Stimulated activated CD8-positive, alpha-beta memory T cell treated with anti-CD3 and anti-CD28 coated beads, Interleukin-2, amount 100 ng/mL, for 1 hour (primary cell): ENCODE measurements around the gene WDR45B.
"Not testable (repeated sequence)": the region's sequence is repeated elsewhere in the genome, so short reads cannot be mapped to it uniquely, and the experiment has no call there.

Experiments used
- DNase-seq, 2 donors: peaks; one replicate each; pipeline ENCODE4 v3.0.0-alpha.2; 2020; ENCODE audit warnings: low read depth in 2 of 2

The WDR45B gene

DNA sequence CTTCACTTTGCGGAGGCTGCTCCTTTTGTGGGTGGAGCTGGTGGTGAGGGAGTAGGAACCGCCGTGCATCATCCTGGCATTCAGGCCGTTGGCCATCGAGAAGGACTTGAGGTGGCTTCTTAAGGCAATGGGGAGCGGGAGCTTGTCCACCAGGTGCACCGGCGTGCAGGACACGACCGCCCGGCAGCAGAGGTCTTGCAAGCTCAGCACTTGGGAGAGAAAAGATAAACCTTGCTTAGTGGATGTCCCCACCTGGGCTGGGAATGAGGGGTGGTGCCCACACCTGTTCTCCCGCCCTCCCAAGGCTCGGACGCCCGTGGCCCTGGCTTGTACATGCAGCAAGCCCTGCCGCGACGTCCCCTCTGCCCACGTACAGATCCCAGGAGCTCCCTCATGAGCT lies 9.7 kb upstream of the WDR45B start:
- DNase-seq, result no peak

DNA sequence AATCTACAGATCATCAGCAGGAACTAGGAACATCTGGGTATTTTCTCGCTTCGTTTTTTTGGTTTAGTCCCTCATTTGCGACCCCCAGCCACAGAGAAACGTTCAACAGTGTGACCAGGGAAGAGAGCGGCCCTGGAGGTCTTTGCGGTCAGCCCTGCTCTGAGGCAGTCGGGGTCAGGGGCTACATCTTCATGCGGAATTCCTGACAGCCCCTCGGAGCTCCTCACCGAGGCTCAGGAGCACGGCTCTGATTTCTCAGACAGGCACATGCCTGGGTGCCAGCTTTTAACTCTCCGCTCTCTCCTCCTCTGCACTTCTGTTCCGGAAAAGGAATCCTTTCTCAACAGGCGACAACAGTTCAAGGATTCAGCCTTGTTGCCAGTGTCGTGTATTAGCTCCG lies 8.0 kb upstream of the WDR45B start:
- DNase-seq, result no peak

GRCh38 chr17:82655523-82655922 lies 7.3 kb upstream of the WDR45B start:
- DNase-seq, result no peak

GRCh38 chr17:82655038-82655479 lies 6.8 kb upstream of the WDR45B start:
- no peak for DNase-seq

DNA sequence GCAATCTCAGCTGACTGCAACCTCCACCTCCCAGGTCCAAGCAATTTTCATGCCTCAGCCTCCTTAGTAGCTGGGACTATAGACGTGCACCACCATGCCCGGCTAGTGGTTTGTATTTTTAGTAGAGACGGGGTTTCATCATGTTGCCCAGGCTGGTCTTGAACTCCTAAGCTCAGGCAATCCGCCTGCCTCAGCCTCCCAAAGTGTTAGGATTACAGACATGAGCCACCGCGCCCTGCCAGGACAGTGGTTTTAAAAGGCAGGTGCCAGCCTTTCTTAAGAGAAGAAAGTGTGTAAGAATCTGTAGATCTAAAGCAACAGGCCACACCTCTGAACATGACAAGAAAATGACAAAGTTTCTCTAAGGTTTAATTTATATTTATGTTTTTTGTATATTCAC lies 6.4 kb upstream of the WDR45B start:
- DNase-seq, result not testable (repeated sequence)

GRCh38 chr17:82653651-82654528 lies 5.6 kb upstream of the WDR45B start:
- DNase-seq, result no peak

DNA sequence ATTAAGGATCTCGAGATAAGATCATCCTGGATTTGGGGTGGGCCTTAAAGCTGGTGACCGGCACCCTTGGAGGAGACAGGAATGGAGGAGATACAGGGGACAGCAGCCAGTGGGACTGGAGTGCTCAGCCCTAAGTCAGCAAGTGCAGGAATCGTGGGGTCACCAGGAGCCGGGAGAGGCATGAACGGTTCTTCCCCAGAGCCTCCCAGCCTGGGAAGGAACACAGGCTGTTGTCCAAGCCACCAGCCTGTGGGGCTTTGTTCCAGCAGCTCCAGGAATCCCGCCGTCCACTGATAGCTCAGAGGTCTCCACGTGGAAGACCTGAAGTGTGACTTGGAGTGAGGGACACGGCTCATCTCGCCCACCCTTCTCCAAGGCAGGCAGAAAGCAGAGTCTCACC lies 2.5 kb upstream of the WDR45B start:
- DNase-seq, result no peak

- DNase-seq, result no peak
Measured at GRCh38 chr17:82649501-82650261, 1.4 kb upstream of the WDR45B start.

DNA sequence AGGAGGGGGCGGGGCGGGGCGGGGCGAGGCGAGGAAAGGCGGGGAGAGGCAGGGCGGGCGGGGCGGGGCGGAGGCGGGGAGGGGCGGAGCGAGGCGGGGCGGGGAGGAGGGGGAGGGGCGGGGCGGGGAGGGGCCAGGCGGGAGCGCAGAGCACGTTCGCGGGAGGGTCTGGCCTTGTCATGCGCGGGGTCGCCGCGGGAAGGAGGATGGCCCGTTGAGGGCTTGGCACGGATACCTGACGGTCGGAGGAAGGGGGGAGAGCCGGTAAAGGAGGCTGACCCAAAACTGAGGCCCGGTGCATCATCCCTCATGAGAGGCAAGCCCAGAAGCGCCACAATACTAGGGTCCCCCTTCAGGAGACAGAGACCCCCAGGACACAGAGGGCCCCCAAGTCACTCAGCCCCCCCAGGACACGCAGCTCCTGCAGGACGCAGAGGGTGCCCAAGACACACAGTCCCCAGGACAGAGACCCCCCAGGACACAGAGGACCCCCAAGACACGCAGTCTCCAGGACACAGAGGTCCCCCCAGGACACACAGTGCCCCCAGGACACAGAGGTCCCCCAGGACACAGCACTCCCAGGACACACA lies 593 bp upstream of the WDR45B start:
- peak in 1 of 2 donors; percentile 26 for DNase-seq

DNA sequence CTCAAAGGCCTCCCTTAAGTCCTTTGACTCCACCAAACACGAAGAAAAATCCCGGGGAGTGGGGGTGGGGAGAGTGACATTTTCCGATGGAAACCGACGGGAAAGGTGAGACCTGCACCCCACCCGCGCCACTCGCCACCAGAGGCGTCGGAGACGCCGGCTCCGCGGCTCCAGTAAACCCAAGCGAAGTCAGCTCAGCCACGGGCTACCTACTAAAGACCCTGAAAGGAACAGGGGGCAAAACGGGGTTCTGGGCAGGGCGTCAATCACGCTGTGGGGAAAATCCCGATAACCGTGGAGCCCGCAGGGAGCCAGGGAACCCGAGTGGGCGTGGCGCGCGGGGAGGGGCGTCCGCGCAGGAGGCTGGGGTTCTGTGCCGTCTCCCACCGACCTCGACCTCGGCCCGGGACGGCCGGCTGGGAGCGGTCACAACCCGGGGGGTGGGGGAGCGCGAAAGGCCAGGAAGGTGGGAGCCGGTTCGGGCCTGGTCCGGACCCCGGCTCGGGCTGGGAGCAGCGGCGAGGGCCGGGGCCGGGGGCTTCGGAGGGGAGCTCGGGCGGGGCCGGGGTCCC lies 565 bp downstream of the WDR45B start:
- DNase-seq, result peak; percentile 17 to 30

- no peak for DNase-seq
Measured at GRCh38 chr17:82645516-82645915, 2.7 kb downstream of the WDR45B start.

GRCh38 chr17:82644148-82644547 lies 4.1 kb downstream of the WDR45B start:
- DNase-seq, result no peak

DNA sequence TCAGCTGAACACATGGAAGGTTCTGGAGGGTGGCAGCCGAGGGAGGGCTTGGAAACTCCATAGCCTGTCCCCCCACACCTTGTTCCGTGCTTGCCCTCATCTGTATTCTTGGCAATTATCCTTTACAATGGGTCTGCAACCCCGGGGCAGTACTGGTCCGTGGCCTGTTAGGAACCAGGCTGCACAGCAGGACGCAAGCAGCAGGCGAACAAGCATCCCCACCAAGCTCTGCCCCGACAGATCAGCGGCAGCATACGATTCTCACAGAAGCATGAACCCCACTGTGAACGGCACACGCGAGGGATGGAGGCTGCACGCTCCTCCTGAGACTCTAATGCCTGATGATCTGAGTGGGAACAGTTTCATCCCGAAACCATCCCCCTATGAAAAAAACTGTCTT lies 6.2 kb downstream of the WDR45B start:
- DNase-seq, result no peak

GRCh38 chr17:82640036-82640435 lies 8.2 kb downstream of the WDR45B start:
- DNase-seq, result no peak

- no peak for DNase-seq
Measured at GRCh38 chr17:82639628-82640027, 8.6 kb downstream of the WDR45B start.

GRCh38 chr17:82638183-82638773 lies 10.0 kb downstream of the WDR45B start:
- no peak for DNase-seq

GRCh38 chr17:82636626-82637598 lies 11.3 kb downstream of the WDR45B start:
- DNase-seq, result no peak

DNA sequence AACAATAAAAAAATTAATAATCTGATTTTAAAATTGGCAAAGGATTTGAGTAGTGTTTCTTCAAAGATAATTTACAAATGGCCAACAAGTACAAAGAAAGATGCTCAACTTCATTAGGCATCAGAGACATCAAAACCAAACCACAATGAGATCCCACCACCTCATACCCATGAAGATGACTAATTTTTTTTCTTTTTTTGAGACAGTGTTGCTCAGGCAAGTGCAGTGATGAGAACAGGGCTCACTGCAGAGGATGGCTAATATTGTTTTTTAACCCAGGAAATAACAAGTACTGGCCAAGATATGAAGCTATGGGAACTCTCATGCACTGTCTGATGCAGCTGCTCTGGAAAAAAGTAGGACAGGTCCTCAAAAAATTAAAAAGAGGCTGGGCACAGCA lies 14.9 kb downstream of the WDR45B start:
- DNase-seq, result no peak

DNA sequence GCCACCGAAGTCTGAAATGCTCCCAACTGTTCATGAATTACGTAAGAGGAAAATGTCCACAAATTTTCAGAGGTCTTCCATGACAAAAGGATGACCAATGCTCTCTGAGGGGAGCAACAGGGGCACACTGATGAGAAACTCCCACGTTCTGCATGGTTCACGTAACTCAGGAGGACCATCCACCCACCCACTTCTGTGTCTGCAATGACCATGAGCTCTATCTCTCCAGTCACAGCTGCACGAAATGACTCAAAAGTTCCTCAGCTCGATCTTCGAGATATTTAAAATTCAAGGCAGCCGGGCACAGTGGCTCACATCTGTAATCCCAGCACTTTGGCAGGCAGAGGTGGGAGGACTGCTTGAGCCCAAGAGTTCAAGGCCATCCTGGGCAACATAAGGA lies 15.8 kb downstream of the WDR45B start:
- no peak for DNase-seq

GRCh38 chr17:82631544-82631943 lies 16.7 kb downstream of the WDR45B start:
- DNase-seq, result no peak

- DNase-seq, result no peak
Measured at GRCh38 chr17:82630212-82630611, 18.0 kb downstream of the WDR45B start.
